PC-9 (cell line): Measurements from ENCODE around the gene CNTN4.

ENCODE experiments used
- CTCF ChIP-seq: fragments of 200-600 bp; sonication (generic); conservative IDR thresholded peaks from 2 replicates; pipeline ENCODE4 v1.6.1; 2017; ENCODE audit warnings: mixed run types, antibody characterized with exemption, mild to moderate bottlenecking, moderate library complexity
- EZH2 ChIP-seq: fragments of 200-600 bp; sonication (generic); IDR thresholded peaks from 2 replicates; pipeline ENCODE4 v1.8.0; 2017; ENCODE audit warnings: antibody characterized with exemption, low read depth

- TF ChIP-seq CTCF (no peak), EZH2 (no peak)
These were observed 780.4 kb downstream of the CNTN4 start for GRCh38 chr3:2879023-2879422.
